Pancreas (tissue), 10 donors: ENCODE data around the gene TFPI. TPM values are rescaled to one million over a fixed set of nuclear protein-coding genes. Genes with fewer than 3 reads are reported as not detected.
A peak's percentile ranks its signal among the peaks of the same experiment; 100 is the strongest.

Source experiments
- ATAC-seq, 4 donors: fragments of 200-7000 bp; cut with Tn5 transposase; one replicate each; pipeline versions ENCODE4 v1.8.0 to v1.9.1; 2020; ENCODE audit warnings: mild to moderate bottlenecking in 4 of 4, moderate library complexity in 4 of 4
- DNase-seq, 6 donors: peaks; one replicate each; pipeline ENCODE4 v3.0.0-alpha.2; 2020
- FAIRE-seq: peaks from 2 replicates; lab custom pipeline; 2012; peaks lifted over from hg19 to GRCh38; lab: Jason Lieb, UNC
- H3K27ac ChIP-seq, 4 donors: fragments of 200-600 bp; sonication (generic); 1 replicate in 3 of 4; 2 replicates in 1 of 4; pipeline versions ENCODE4 v1.5.0 to v1.8.0; 2020
- H3K27me3 ChIP-seq, 4 donors: fragments of 200-600 bp; one replicate each; pipeline ENCODE4 v1.8.0; 2021
- H3K36me3 ChIP-seq, 3 donors: fragments of 200-600 bp; sonication (generic) in 1 of 3; one replicate each; pipeline versions ENCODE4 v1.5.0 to v1.8.0; 2020 to 2021
- H3K4me1 ChIP-seq, 3 donors: fragments of 200-600 bp; one replicate each; pipeline ENCODE4 v1.8.0; 2021
- H3K4me3 ChIP-seq, 4 donors: fragments of 200-600 bp; sonication (generic) in 2 of 4; one replicate each; pipeline versions ENCODE4 v1.5.0 to v1.8.0; 2020 to 2021
- H3K9me3 ChIP-seq, 4 donors: fragments of 200-600 bp; one replicate each; pipeline ENCODE4 v1.8.0; 2021
- CTCF ChIP-seq, 4 donors: fragments of 200-600 bp; sonication (generic) in 3 of 4; IDR thresholded peaks; one replicate each; pipeline versions ENCODE4 v1.5.0 to v1.8.0; 2021; ENCODE audit warnings: antibody characterized with exemption in 4 of 4
- WGBS, 2 donors: extraction: QIAGEN DNeasy Blood & Tissue Kit; methylation state at CpG; one replicate each; pipeline ENCODE4 v1.1.7; 2013; 5-methylcytosine and 5-hydroxymethylcytosine counted together
- intact Hi-C, 3 donors: fragments of 100-400 bp; cut with DNase I; formaldehyde crosslinking; loops; one replicate each; pipeline versions ENCODE4 v1.11.1 to v1.14.2; 2022
- polyA plus RNA-seq, 2 donors: library from polyadenylated mRNA; stranded (reverse); fragments of 200-250 nt; gene quantifications; one replicate each; pipeline ENCODE4 v1.2.3, GENCODE V29; 2013
- total RNA-seq, 6 donors: library from RNA; stranded (reverse); fragmentation: NEBNext Ultra II Directional in 4 of 6; extraction: Animal tissue kit (Norgen Biotek cat#: 25700) in 4 of 6; gene quantifications; one replicate each; pipeline versions ENCODE4 v1.2.1 to v1.2.4, GENCODE V29; 2021 to 2023
- donor health status: healthy with polysubstance abuse.
- donor health status: DM: no; HTN: no; CAD: no; lungs with moderate emphysema.
- donor health status: DM: no; HTN: no; CAD: no.
- donor health status: control.
- donor health status: control.
- donor health status: Bipolar disorder and iron deficiency.
- donor health status: DM: yes; HTN: yes; CAD: no.
- donor health status: DM: no; HTN: no; CAD: no.
- donor health status: DM: no; HTN: no; CAD: no.
- donor health status: DM: yes; HTN: yes; CAD: no.

Gene TFPI
- total and polyA plus RNA-seq, 8 donors: 7.9 to 25.8 (median 18.3) TPM

DNA sequence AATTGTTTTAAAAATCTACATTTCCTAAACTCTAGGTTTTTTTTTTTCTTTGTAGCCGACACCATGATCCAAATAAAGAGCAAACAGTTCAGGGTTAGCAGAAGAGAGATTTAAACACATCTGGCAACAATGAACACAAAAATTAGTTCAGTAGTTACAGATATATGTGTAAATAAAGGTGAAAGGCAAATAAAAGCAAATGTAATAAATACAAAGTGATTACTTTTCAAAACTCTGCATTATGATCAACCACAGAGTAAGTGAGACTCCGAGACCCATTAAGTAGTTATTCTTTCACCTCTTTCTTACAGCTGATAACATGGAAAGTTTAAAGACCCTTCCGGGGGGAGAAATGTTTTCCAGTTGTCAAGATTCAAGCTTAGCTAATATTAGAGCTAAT, 106.9 kb downstream of the TFPI start:
- no peaks in the 10 kb centered on the region for H3K4me1 ChIP-seq
- intact Hi-C loops: no loop called here
- H3K27ac ChIP-seq: peak overlapping the region in 1 of 4 donors; percentile 21
- DNase-seq: no peak
- no peak for TF ChIP-seq CTCF (IDR thresholded peaks at IDR 0.05)
- ATAC-seq: no peak
- H3K27me3 ChIP-seq: no peaks in the 10 kb centered on the region
- peak overlapping the region in 1 of 4 donors; percentile 19 for H3K4me3 ChIP-seq
- H3K9me3 ChIP-seq: no peaks in the 10 kb centered on the region
- no peak for FAIRE-seq
- no peaks in the 10 kb centered on the region for H3K36me3 ChIP-seq
- WGBS, 2 donors: 35 to 46% methylated on average over 3 of the region's 3 CpGs

- H3K4me3 ChIP-seq: peak overlapping the region in 1 of 4 donors; percentile 19
- no peaks in the 10 kb centered on the region for H3K9me3 ChIP-seq
- FAIRE-seq (no peak), ATAC-seq (no peak), DNase-seq (no peak)
- H3K36me3 ChIP-seq: no peaks in the 10 kb centered on the region
- intact Hi-C loops: no loop called here
- no peaks in the 10 kb centered on the region for H3K4me1 ChIP-seq
- TF ChIP-seq CTCF (IDR thresholded peaks at IDR 0.05): no peak
- no peak overlapping the region for H3K27ac ChIP-seq
- H3K27me3 ChIP-seq: no peaks in the 10 kb centered on the region
- WGBS, 2 donors: 80 to 85% methylated on average over 1 of the region's 1 CpG
These were observed 107.5 kb downstream of the TFPI start for GRCh38 chr2:187446711-187447110.

- TF ChIP-seq CTCF (IDR thresholded peaks at IDR 0.05): no peak
- Histone ChIP-seq H3K27me3 (no peaks in the 10 kb centered on the region), H3K36me3 (no peaks in the 10 kb centered on the region), H3K27ac (no peak overlapping the region), H3K4me3 (no peak overlapping the region), H3K9me3 (no peaks in the 10 kb centered on the region), H3K4me1 (no peaks in the 10 kb centered on the region)
- ATAC-seq (no peak), DNase-seq (no peak), FAIRE-seq (peak; percentile 39)
- intact Hi-C loops: no loop called here
- 73 to 89% methylated on average over 6 of the region's 6 CpGs for WGBS, 2 donors
These were observed 109.2 kb downstream of the TFPI start for GRCh38 chr2:187445051-187445450.

- 41 to 50% methylated on average over 2 of the region's 2 CpGs for WGBS, 2 donors
- Histone ChIP-seq H3K27ac (no peak overlapping the region), H3K36me3 (no peaks in the 10 kb centered on the region), H3K9me3 (no peaks in the 10 kb centered on the region), H3K4me1 (no peaks in the 10 kb centered on the region), H3K4me3 (no peak overlapping the region), H3K27me3 (no peaks in the 10 kb centered on the region)
- TF ChIP-seq CTCF (IDR thresholded peaks at IDR 0.05): no peak
- FAIRE-seq (no peak), ATAC-seq (no peak), DNase-seq (no peak)
- intact Hi-C loops: no loop called here
These were observed 111.5 kb downstream of the TFPI start for GRCh38 chr2:187442778-187443177.

- Histone ChIP-seq H3K27me3 (no peaks in the 10 kb centered on the region), H3K9me3 (no peaks in the 10 kb centered on the region), H3K4me3 (no peak overlapping the region), H3K27ac (no peak overlapping the region), H3K36me3 (no peaks in the 10 kb centered on the region), H3K4me1 (no peaks in the 10 kb centered on the region)
- intact Hi-C loops: no loop called here
- no peak for TF ChIP-seq CTCF (IDR thresholded peaks at IDR 0.05)
- DNase-seq (no peak), ATAC-seq (no peak), FAIRE-seq (peak; percentile 57)
- WGBS, 2 donors: 34 to 40% methylated on average over 1 of the region's 1 CpG
These were observed 111.9 kb downstream of the TFPI start for GRCh38 chr2:187442378-187442777.
